Prostate gland (tissue), 2 donors: ENCODE results near the gene KLHL3. TPM values are rescaled to one million over a fixed set of nuclear protein-coding genes. Genes with fewer than 3 reads are reported as not detected.

Experiments
- DNase-seq: peaks from one replicate; pipeline ENCODE4 v3.0.0-alpha.2; 2019; ENCODE audit warnings: low spot score
- H3K27ac ChIP-seq, 2 donors: fragments of 200-600 bp; sonication (generic); 2 replicates each; pipeline ENCODE4 v1.5.1; 2017 to 2019
- H3K27me3 ChIP-seq: fragments of 200-600 bp; sonication (generic); replicated peaks from 2 replicates; pipeline ENCODE4 v1.5.1; 2019; ENCODE audit not compliant: insufficient read depth
- H3K36me3 ChIP-seq, 2 donors: fragments of 200-600 bp; sonication (generic); 1 replicate in 1 of 2; 2 replicates in 1 of 2; pipeline versions ENCODE4 v1.5.1 to v1.8.1; 2017 to 2019
- H3K4me1 ChIP-seq: fragments of 200-600 bp; sonication (generic); replicated peaks from 2 replicates; pipeline ENCODE4 v1.5.1; 2019
- H3K4me3 ChIP-seq, 2 donors: fragments of 200-600 bp; sonication (generic); 2 replicates each; pipeline ENCODE4 v1.5.1; 2017 to 2019
- H3K9me3 ChIP-seq: fragments of 200-600 bp; sonication (generic); 2 replicates; pipeline ENCODE4 v1.5.1; 2017
- CTCF ChIP-seq, 4 experiments: fragments of 200-600 bp in 2 of 4; fragments of 450-650 bp in 2 of 4; sonication (generic) in 2 of 4; IDR thresholded peaks; 1 replicate in 3 of 4; 2 replicates in 1 of 4; pipeline ENCODE4 v1.5.1; 2016 to 2019; ENCODE audit warnings: antibody characterized with exemption in 4 of 4, mild to moderate bottlenecking in 2 of 4, moderate library complexity in 2 of 4
- POLR2A ChIP-seq: fragments of 450-650 bp; IDR thresholded peaks from one replicate; pipeline ENCODE4 v1.6.1; 2016; ENCODE audit warnings: antibody characterized with exemption, mild to moderate bottlenecking
- POLR2AphosphoS5 ChIP-seq: sonication (generic); formaldehyde crosslinking; IDR thresholded peaks from one replicate; pipeline ENCODE4 v1.6.1; 2017; ENCODE audit warnings: antibody characterized with exemption
- WGBS: methylation state at CpG from one replicate; pipeline ENCODE4 v1.1.5; 2018; 5-methylcytosine and 5-hydroxymethylcytosine counted together
- intact Hi-C: fragments of 100-400 bp; cut with DNase I; formaldehyde crosslinking; loops from one replicate; pipeline ENCODE4 v1.14.2; 2022
- total RNA-seq, 2 donors: library from RNA; depleted of rRNA; stranded (reverse); fragments of >200 nt; gene quantifications; one replicate each; pipeline ENCODE4 v1.1.0, GENCODE V29; 2016

KLHL3 gene
- total RNA-seq, 2 donors from 2014 or later: 1.8 to 14.0 TPM

GRCh38 chr5:137583129-137583528, 152.8 kb downstream of the KLHL3 start:
- no peak for DNase-seq
- H3K36me3 ChIP-seq: no peaks in the 10 kb centered on the region
- no peak for TF ChIP-seq POLR2A
- TF ChIP-seq POLR2AphosphoS5: no peak
- TF ChIP-seq CTCF (IDR thresholded peaks at IDR 0.05): no peak
- H3K9me3 ChIP-seq: no peaks in the 10 kb centered on the region
- H3K27me3 ChIP-seq: no peaks in the 10 kb centered on the region
- intact Hi-C loops: no loop called here
- 60% methylated on average over 3 of the region's 3 CpGs for WGBS
- no peaks in the 10 kb centered on the region for H3K4me1 ChIP-seq
- no peak overlapping the region for H3K4me3 ChIP-seq
- H3K27ac ChIP-seq: no peak overlapping the region

- no peak for DNase-seq
- 64% methylated on average over 4 of the region's 4 CpGs for WGBS
- Histone ChIP-seq H3K27ac (no peak overlapping the region), H3K27me3 (no peaks in the 10 kb centered on the region), H3K9me3 (no peaks in the 10 kb centered on the region), H3K36me3 (no peaks in the 10 kb centered on the region), H3K4me1 (no peaks in the 10 kb centered on the region), H3K4me3 (no peak overlapping the region)
- TF ChIP-seq POLR2A (no peak), POLR2AphosphoS5 (no peak), CTCF (IDR thresholded peaks at IDR 0.05) (no peak)
- intact Hi-C loops: no loop called here
Measured at GRCh38 chr5:137582218-137582617, 153.7 kb downstream of the KLHL3 start.

DNA sequence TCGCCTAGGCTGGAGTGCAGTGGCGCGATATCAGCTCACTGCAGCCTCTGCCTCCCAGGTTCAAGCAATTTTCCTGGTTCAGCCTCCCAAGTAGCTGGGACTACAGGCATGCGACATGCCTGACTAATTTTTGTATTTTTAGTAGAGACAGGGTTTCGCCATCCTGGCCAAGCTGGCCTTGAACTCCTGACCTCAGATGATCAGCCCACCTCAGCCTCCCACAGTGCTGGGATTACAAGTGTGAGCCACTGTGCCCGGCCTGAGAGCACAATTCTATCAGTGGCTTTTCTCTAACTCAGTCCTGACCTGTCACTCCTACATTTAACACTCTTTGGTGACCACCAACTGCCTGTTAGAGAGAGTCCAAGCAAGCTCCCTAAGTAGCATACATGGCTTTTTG, 154.1 kb downstream of the KLHL3 start:
- Histone ChIP-seq H3K4me3 (no peak overlapping the region), H3K36me3 (no peaks in the 10 kb centered on the region), H3K27me3 (no peaks in the 10 kb centered on the region), H3K9me3 (no peaks in the 10 kb centered on the region), H3K4me1 (no peaks in the 10 kb centered on the region), H3K27ac (no peak overlapping the region)
- intact Hi-C loops: no loop called here
- 75% methylated on average over 6 of the region's 6 CpGs for WGBS
- no peak for DNase-seq
- no peak for TF ChIP-seq CTCF (IDR thresholded peaks at IDR 0.05)
- TF ChIP-seq POLR2AphosphoS5: no peak
- no peak for TF ChIP-seq POLR2A

DNA sequence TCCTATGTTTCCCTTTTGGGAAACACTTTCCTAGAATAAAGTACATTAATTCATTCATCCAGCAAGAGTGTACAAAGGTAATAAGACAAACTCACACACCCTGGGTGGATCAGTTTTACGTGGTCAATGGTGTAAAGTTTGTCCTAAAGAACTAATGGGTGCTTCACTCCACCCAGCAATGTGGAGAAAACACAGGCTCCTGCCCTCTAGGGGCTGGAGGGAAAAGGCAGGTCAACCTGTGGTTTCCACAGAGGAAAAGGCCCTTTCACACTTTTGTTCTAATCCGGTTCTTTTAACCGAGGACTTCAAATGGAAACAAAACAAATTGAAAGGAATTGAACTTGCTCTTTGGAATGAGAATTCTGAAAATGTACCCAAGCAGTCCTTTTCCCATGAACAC, 155.9 kb downstream of the KLHL3 start:
- TF ChIP-seq CTCF (IDR thresholded peaks at IDR 0.05): no peak
- no peak for TF ChIP-seq POLR2A
- TF ChIP-seq POLR2AphosphoS5: no peak
- Histone ChIP-seq H3K27ac (no peak overlapping the region), H3K9me3 (no peaks in the 10 kb centered on the region), H3K36me3 (no peaks in the 10 kb centered on the region), H3K4me3 (no peak overlapping the region), H3K4me1 (no peaks in the 10 kb centered on the region), H3K27me3 (no peaks in the 10 kb centered on the region)
- WGBS: 67% methylated on average over 3 of the region's 3 CpGs
- no peak for DNase-seq
- intact Hi-C loops: no loop called here

DNA sequence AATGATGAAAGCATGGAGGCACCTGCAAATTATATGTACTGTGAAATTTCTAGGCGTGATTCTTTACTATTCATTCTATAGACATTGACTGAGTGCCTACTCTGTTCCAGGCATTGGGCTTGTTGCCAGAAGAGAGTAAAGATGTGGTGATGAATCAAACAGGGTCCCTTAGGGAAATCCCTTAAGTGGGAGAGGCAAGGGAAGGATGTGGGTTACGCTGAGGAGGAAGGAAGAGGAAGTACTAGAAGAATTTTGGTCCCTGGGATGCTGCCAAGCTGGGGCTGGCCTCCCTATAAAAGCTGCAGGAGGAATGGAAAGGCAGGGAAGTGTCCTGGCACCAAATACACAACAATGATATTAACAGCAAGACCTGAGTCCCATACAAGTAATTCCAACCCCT, 160.0 kb downstream of the KLHL3 start:
- no peaks in the 10 kb centered on the region for H3K27me3 ChIP-seq
- no peak overlapping the region for H3K4me3 ChIP-seq
- H3K9me3 ChIP-seq: no peaks in the 10 kb centered on the region
- 33% methylated on average over 2 of the region's 2 CpGs for WGBS
- TF ChIP-seq POLR2AphosphoS5: no peak
- TF ChIP-seq POLR2A: no peak
- TF ChIP-seq CTCF (IDR thresholded peaks at IDR 0.05): no peak
- no peak overlapping the region for H3K27ac ChIP-seq
- DNase-seq: no peak
- intact Hi-C loops: no loop called here
- no peaks in the 10 kb centered on the region for H3K4me1 ChIP-seq
- no peaks in the 10 kb centered on the region for H3K36me3 ChIP-seq
